Mesothelial cell of epicardium (in vitro differentiated cells): Measurements from ENCODE around the gene CACNA2D3. TPM values are rescaled to one million over a fixed set of nuclear protein-coding genes. Genes with fewer than 3 reads are reported as not detected.

Source experiments
- DNase-seq, 2 experiments: peaks; one replicate each; pipeline ENCODE4 v3.0.0; 2021; ENCODE audit warnings: low spot score in 2 of 2; ENCODE audit not compliant: unreplicated experiment in 2 of 2
- H3K27ac Mint-ChIP-seq: 2 replicates; pipeline ENCODE4 v1.8.0; 2021; ENCODE audit warnings: mixed read lengths
- H3K27me3 Mint-ChIP-seq: 2 replicates; pipeline ENCODE4 v1.8.0; 2021; ENCODE audit warnings: low read depth, mixed read lengths
- H3K36me3 Mint-ChIP-seq: 2 replicates; pipeline ENCODE4 v1.8.0; 2021; ENCODE audit warnings: mixed read lengths
- H3K4me1 Mint-ChIP-seq: 2 replicates; pipeline ENCODE4 v1.8.0; 2021; ENCODE audit warnings: mixed read lengths
- H3K4me3 Mint-ChIP-seq: 2 replicates; pipeline ENCODE4 v1.8.0; 2021; ENCODE audit warnings: mild to moderate bottlenecking, moderate library complexity, mixed read lengths
- H3K9me3 Mint-ChIP-seq: 2 replicates; pipeline ENCODE4 v1.8.0; 2021; ENCODE audit warnings: mixed read lengths
- total RNA-seq: library from RNA; stranded (reverse); gene quantifications from 3 replicates; pipeline ENCODE4 v1.2.1, GENCODE V29; 2021
- TF ChIP-seq, protein P1 (sequence below): fragments of 200-600 bp; sonication (generic); IDR thresholded peaks from one replicate; pipeline ENCODE4 v1.5.0; 2021; ENCODE audit warnings: antibody characterized with exemption; ENCODE audit not compliant: unreplicated experiment

The CACNA2D3 gene
- total RNA-seq, 1 donor from 2014 or later, result 2.3 TPM

GRCh38 chr3:54511766-54512365, 389.5 kb downstream of the CACNA2D3 start:
- Mint-ChIP-seq H3K27ac (no peak overlapping the region), H3K4me3 (no peak overlapping the region), H3K9me3 (peaks cover 3% of the 10 kb centered on the region), H3K4me1 (no peaks in the 10 kb centered on the region), H3K36me3 (no peaks in the 10 kb centered on the region), H3K27me3 (peaks cover 83% of the 10 kb centered on the region)
- DNase-seq, result no peak
- TF ChIP-seq, protein P1, sequence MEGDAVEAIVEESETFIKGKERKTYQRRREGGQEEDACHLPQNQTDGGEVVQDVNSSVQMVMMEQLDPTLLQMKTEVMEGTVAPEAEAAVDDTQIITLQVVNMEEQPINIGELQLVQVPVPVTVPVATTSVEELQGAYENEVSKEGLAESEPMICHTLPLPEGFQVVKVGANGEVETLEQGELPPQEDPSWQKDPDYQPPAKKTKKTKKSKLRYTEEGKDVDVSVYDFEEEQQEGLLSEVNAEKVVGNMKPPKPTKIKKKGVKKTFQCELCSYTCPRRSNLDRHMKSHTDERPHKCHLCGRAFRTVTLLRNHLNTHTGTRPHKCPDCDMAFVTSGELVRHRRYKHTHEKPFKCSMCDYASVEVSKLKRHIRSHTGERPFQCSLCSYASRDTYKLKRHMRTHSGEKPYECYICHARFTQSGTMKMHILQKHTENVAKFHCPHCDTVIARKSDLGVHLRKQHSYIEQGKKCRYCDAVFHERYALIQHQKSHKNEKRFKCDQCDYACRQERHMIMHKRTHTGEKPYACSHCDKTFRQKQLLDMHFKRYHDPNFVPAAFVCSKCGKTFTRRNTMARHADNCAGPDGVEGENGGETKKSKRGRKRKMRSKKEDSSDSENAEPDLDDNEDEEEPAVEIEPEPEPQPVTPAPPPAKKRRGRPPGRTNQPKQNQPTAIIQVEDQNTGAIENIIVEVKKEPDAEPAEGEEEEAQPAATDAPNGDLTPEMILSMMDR, result no peak

- H3K9me3 Mint-ChIP-seq, result peaks cover 3% of the 10 kb centered on the region
- TF ChIP-seq, protein P1, result no peak
Observed at GRCh38 chr3:54514006-54514405, 391.7 kb downstream of the CACNA2D3 start.

GRCh38 chr3:54514416-54514815, 392.1 kb downstream of the CACNA2D3 start:
- no peaks in the 10 kb centered on the region for H3K36me3 Mint-ChIP-seq
- DNase-seq, result no peak

More at GRCh38 chr3:54514006-54514405, 391.7 kb downstream of the CACNA2D3 start:
- Mint-ChIP-seq H3K27ac (no peak overlapping the region), H3K27me3 (peaks cover 77% of the 10 kb centered on the region), H3K36me3 (no peaks in the 10 kb centered on the region), H3K4me3 (no peak overlapping the region), H3K4me1 (no peaks in the 10 kb centered on the region)
- no peak for DNase-seq

DNA sequence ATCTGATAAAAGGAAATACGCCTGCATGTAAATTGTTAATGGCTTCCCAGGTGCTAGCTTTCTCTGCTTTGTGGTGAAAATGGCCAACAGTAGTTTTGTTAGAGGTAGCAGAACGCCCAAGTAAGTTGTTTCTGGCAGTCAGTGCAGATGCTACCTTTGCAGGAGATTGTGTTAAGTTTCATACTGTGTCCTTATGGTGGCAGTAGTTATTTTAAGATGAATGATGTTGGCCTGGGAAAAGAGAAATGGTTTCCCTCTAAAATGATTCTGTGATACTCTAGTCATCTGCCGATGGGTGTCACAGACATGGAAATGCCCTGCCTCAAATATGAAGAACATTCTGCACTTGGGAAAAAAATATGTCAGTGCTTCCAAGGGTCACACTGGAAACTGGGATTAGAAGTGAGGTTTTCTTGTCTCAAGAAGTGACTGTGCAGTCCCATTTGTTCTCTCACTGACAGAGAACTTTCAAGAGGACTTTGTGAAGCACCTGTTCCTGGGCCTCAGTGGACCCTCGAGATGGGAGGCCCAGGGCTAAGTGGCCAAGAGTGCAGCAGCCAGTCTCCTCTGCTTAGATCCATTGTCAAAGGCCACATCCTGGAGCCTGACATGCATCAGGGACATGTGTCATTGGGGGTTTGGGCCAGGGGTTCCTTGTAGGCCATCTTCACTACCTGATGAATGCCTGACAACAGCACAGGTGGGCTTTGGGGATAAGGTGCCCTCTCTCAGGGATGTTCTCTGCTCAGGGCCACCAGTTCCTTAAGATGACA, 393.3 kb downstream of the CACNA2D3 start:
- DNase-seq, result no peak
- TF ChIP-seq, protein P1, result no peak
- H3K27me3 Mint-ChIP-seq, result peaks cover 69% of the 10 kb centered on the region
- no peaks in the 10 kb centered on the region for H3K36me3 Mint-ChIP-seq
- H3K27ac Mint-ChIP-seq, result no peak overlapping the region
- H3K9me3 Mint-ChIP-seq, result peaks cover 4% of the 10 kb centered on the region
- H3K4me3 Mint-ChIP-seq, result no peak overlapping the region
- H3K4me1 Mint-ChIP-seq, result peaks cover 2% of the 10 kb centered on the region

More at GRCh38 chr3:54514416-54514815, 392.1 kb downstream of the CACNA2D3 start:
- Mint-ChIP-seq H3K9me3 (peaks cover 3% of the 10 kb centered on the region), H3K4me3 (no peak overlapping the region), H3K4me1 (peaks cover 2% of the 10 kb centered on the region), H3K27ac (no peak overlapping the region), H3K27me3 (peaks cover 73% of the 10 kb centered on the region)
- TF ChIP-seq, protein P1, result no peak

DNA sequence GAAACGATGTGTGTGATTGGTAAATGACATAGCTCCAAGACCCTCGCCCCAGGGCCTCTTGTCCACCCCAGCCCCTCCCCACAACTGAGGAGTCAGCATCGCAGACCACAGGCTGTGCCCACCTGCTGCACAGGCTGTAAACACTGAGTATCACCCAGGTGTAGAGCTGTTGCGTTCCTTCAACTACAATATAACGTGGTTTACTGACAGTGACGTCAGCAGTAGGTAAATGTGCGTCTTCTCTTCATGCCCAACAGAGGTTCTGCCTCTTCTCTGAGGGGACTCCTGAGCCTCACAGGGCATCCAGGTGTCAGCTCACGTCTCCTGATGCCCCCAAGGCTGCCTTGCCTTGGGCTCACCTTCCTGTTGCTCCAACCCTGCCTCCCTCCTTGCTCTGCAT, 395.1 kb downstream of the CACNA2D3 start:
- H3K36me3 Mint-ChIP-seq, result no peaks in the 10 kb centered on the region
- H3K4me1 Mint-ChIP-seq, result peaks cover 2% of the 10 kb centered on the region
- H3K27me3 Mint-ChIP-seq, result peaks cover 64% of the 10 kb centered on the region
- DNase-seq, result no peak
- H3K9me3 Mint-ChIP-seq, result peaks cover 18% of the 10 kb centered on the region
- H3K4me3 Mint-ChIP-seq, result no peak overlapping the region
- TF ChIP-seq, protein P1, result no peak
- H3K27ac Mint-ChIP-seq, result no peak overlapping the region
